DND-41 (cell line): Measurements from ENCODE around the gene SLC6A19.
"Not testable (repeated sequence)": the region's sequence is repeated elsewhere in the genome, so short reads cannot be mapped to it uniquely, and the experiment has no call there.

Experiments used
- ATAC-seq: fragments of 200-7000 bp; cut with Tn5 transposase; 3 replicates; pipeline ENCODE4 v1.9.1; 2021; ENCODE audit warnings: low read depth; ENCODE audit not compliant: insufficient read depth
- DNase-seq: peaks from one replicate; pipeline ENCODE4 v3.0.0-alpha.2; 2020
- H2AFZ ChIP-seq: 2 replicates; pipeline ENCODE4 v1.6.0; 2012; ENCODE audit warnings: low read depth, low read length
- H3K27ac ChIP-seq: 2 replicates; pipeline ENCODE4 v1.5.1; 2012; ENCODE audit warnings: low read length, inconsistent platforms
- H3K27me3 ChIP-seq: fragments of 200-600 bp; sonication (generic); 2 replicates; pipeline ENCODE4 v1.6.0; 2012; ENCODE audit warnings: low read length, mild to moderate bottlenecking, inconsistent platforms; ENCODE audit not compliant: insufficient read depth, poor library complexity
- H3K36me3 ChIP-seq: 2 replicates; pipeline ENCODE4 v1.5.1; 2012; ENCODE audit warnings: low read length, inconsistent platforms; ENCODE audit not compliant: insufficient read depth
- H3K4me1 ChIP-seq: 2 replicates; pipeline ENCODE4 v1.5.1; 2012; ENCODE audit warnings: mild to moderate bottlenecking, low read length; ENCODE audit not compliant: insufficient read depth
- H3K4me2 ChIP-seq: 2 replicates; pipeline ENCODE4 v1.6.0; 2012; ENCODE audit warnings: mild to moderate bottlenecking, moderate library complexity, low read length, inconsistent platforms; ENCODE audit not compliant: insufficient read depth
- H3K4me3 ChIP-seq, 2 experiments: fragments of 200-600 bp in 1 of 2; shearing (Covaris generic) in 1 of 2; 2 replicates each; pipeline ENCODE4 v1.5.1; 2012 to 2016; ENCODE audit warnings: inconsistent platforms in 2 of 2, low read length in 2 of 2, mild to moderate bottlenecking in 2 of 2, low read depth in 1 of 2, moderate library complexity in 1 of 2
- H3K79me2 ChIP-seq: 2 replicates; pipeline ENCODE4 v1.6.0; 2012; ENCODE audit warnings: low read length, inconsistent platforms; ENCODE audit not compliant: insufficient read depth
- H3K9ac ChIP-seq: 2 replicates; pipeline ENCODE4 v1.6.0; 2012; ENCODE audit warnings: low read depth, mild to moderate bottlenecking, inconsistent platforms, low read length, moderate library complexity
- H3K9me3 ChIP-seq: 2 replicates; pipeline ENCODE4 v1.5.1; 2012; ENCODE audit warnings: low read length, moderate library complexity, mild to moderate bottlenecking, inconsistent platforms; ENCODE audit not compliant: insufficient read depth, severe bottlenecking
- H4K20me1 ChIP-seq: 2 replicates; pipeline ENCODE4 v1.6.0; 2012; ENCODE audit warnings: low read length; ENCODE audit not compliant: insufficient read depth
- EZH2 ChIP-seq: IDR thresholded peaks from 3 replicates; pipeline ENCODE4 v1.6.1; 2012; ENCODE audit warnings: borderline replicate concordance, low read depth, mild to moderate bottlenecking, moderate library complexity, low read length, inconsistent platforms; ENCODE audit not compliant: severe bottlenecking
- TF ChIP-seq, protein P1 (sequence below): IDR thresholded peaks from 2 replicates; pipeline ENCODE4 v1.5.1; 2012; ENCODE audit warnings: borderline replicate concordance, low read length, moderate library complexity, mild to moderate bottlenecking; ENCODE audit not compliant: poor library complexity, severe bottlenecking; ENCODE audit errors: extremely low read depth

SLC6A19 gene

DNA sequence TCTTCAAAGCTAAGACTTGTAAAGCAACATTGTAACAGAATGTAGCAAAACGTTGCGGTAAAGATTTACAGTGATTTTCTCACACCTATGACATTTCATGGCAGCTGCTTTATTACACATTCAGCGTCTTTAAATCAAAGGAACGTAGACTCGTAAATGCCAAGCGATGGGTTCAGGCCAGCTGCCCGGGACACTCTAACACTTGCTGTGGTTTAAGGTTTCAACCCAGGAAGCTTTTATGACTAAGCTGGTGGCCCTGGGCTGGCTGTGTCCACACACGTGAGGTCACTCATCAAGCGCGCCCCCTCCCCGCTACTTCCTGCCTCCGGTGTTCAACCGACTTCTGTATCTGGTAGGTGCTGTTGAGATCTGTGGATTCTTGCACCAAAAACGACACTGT is 26.3 kb downstream of the SLC6A19 start:
- Histone ChIP-seq H3K9ac (no peak overlapping the region), H3K4me2 (no peak overlapping the region), H3K27ac (no peak overlapping the region), H3K9me3 (no peaks in the 10 kb centered on the region), H3K4me3 (no peak overlapping the region), H4K20me1 (no peaks in the 10 kb centered on the region), H3K27me3 (no peaks in the 10 kb centered on the region), H3K79me2 (no peaks in the 10 kb centered on the region), H2AFZ (no peak overlapping the region), H3K4me1 (peaks cover 28% of the 10 kb centered on the region), H3K36me3 (no peaks in the 10 kb centered on the region)
- no peak for DNase-seq
- ATAC-seq, result no peak
- TF ChIP-seq, protein P1, sequence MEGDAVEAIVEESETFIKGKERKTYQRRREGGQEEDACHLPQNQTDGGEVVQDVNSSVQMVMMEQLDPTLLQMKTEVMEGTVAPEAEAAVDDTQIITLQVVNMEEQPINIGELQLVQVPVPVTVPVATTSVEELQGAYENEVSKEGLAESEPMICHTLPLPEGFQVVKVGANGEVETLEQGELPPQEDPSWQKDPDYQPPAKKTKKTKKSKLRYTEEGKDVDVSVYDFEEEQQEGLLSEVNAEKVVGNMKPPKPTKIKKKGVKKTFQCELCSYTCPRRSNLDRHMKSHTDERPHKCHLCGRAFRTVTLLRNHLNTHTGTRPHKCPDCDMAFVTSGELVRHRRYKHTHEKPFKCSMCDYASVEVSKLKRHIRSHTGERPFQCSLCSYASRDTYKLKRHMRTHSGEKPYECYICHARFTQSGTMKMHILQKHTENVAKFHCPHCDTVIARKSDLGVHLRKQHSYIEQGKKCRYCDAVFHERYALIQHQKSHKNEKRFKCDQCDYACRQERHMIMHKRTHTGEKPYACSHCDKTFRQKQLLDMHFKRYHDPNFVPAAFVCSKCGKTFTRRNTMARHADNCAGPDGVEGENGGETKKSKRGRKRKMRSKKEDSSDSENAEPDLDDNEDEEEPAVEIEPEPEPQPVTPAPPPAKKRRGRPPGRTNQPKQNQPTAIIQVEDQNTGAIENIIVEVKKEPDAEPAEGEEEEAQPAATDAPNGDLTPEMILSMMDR, result no peak
- no peak for TF ChIP-seq EZH2

DNA sequence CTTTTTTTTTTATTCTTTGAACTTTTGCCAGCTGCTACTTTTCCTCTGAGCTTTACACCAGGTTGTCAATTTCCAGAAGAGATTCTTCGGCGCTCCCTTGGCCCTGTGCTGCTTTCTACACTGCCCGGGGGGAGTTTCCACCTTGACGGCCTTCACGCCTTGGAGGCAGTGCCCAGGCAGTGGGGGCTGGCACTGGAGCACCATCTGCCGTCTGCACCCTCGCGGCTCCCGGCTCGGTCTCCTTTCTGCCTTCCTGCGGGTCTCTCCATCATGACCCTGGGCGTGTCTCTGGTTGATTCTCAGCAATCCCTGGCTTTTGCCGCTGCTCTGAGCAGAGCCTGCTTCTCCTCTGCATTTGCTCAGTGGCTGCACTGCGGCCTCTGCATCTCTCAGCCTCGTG is 26.7 kb downstream of the SLC6A19 start:
- Histone ChIP-seq H3K9me3 (no peaks in the 10 kb centered on the region), H3K36me3 (no peaks in the 10 kb centered on the region), H3K27me3 (no peaks in the 10 kb centered on the region), H3K9ac (no peak overlapping the region), H3K4me2 (no peak overlapping the region), H4K20me1 (no peaks in the 10 kb centered on the region), H3K27ac (no peak overlapping the region), H3K4me1 (peaks cover 28% of the 10 kb centered on the region), H3K79me2 (no peaks in the 10 kb centered on the region), H2AFZ (no peak overlapping the region), H3K4me3 (no peak overlapping the region)
- TF ChIP-seq, protein P1, result no peak
- no peak for TF ChIP-seq EZH2
- no peak for ATAC-seq
- no peak for DNase-seq

GRCh38 chr5:1229023-1229422 is 27.6 kb downstream of the SLC6A19 start:
- Histone ChIP-seq H3K4me1 (peaks cover 28% of the 10 kb centered on the region), H3K27ac (peak overlapping the region; percentile 56), H3K9ac (peak overlapping the region; percentile 5; the same call in 1 of the 2 replicates)
- ATAC-seq (peak; percentile 70), DNase-seq (peak; percentile 61)
- not testable (repeated sequence) for H2AFZ ChIP-seq, H3K4me2 ChIP-seq, H3K27me3 ChIP-seq, H3K9me3 ChIP-seq, H3K79me2 ChIP-seq, H3K36me3 ChIP-seq, H4K20me1 ChIP-seq, H3K4me3 ChIP-seq

DNA sequence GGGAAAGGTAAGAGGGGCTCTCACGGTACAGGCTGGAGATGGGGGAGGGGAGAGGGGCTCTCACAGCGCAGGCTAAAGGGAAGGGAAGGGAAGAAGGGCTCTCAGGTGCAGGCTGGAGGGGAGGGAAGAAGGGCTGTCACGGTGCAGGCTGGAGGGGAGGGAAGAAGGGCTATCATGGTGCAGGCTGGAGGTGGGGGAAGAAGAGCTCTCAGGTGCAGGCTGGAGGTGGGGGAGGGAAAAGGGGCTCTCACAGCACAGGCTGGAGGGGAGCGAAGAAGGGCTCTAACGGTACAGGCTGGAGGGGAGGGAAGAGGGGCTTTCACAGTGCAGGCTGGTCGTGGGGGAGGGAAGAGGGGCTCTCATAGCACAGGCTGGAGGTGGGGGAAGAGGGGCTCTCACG is 28.4 kb downstream of the SLC6A19 start:
- H4K20me1 ChIP-seq, result no peaks in the 10 kb centered on the region
- H3K27ac ChIP-seq, result peak overlapping the region; percentile 19
- DNase-seq, result peak; percentile 26
- peak; percentile 41 for ATAC-seq
- no peaks in the 10 kb centered on the region for H3K79me2 ChIP-seq
- H3K9me3 ChIP-seq, result peaks cover under 1% of the 10 kb centered on the region
- H3K27me3 ChIP-seq, result no peaks in the 10 kb centered on the region
- no peak overlapping the region for H3K4me2 ChIP-seq
- H3K4me3 ChIP-seq, result no peak overlapping the region
- H3K4me1 ChIP-seq, result peaks cover 28% of the 10 kb centered on the region
- TF ChIP-seq EZH2, result no peak
- TF ChIP-seq, protein P1, result no peak
- H3K36me3 ChIP-seq, result no peaks in the 10 kb centered on the region
- no peak overlapping the region for H3K9ac ChIP-seq
- H2AFZ ChIP-seq, result no peak overlapping the region
